MCF 10A (cell line): ENCODE results near the gene PACRG. TPM values are rescaled to one million over a fixed set of nuclear protein-coding genes. Genes with fewer than 3 reads are reported as not detected.

Experiments used
- BruUV-seq: library from RNA; stranded (reverse); fragments of 400-500 nt; replicated peaks from 2 replicates; lab custom pipeline; 2021; lab: Mats Ljungman, UMichigan
- CTCF ChIA-PET: fragments of 300-600 bp; sonication (Branson Sonifier 250); formaldehyde crosslinking; extraction: SDS; loops from one replicate; lab custom pipeline; 2021; ENCODE audit warnings: antibody characterized with exemption, inconsistent platforms; lab: Yijun Ruan, JAX
- POLR2A ChIA-PET: fragments of 300-600, 350-650 bp; sonication (Branson Sonifier 250); formaldehyde crosslinking; extraction: SDS; loops from one replicate; lab custom pipeline; 2020; ENCODE audit warnings: antibody characterized with exemption, inconsistent platforms; lab: Yijun Ruan, JAX
- DNase-seq: peaks from one replicate; pipeline ENCODE4 v3.0.0-alpha.2; 2018; ENCODE audit not compliant: unreplicated experiment
- H3K27ac Mint-ChIP-seq: one replicate; pipeline ENCODE4 v1.8.0; 2022; ENCODE audit warnings: mild to moderate bottlenecking, low read depth, mixed read lengths; ENCODE audit not compliant: unreplicated experiment
- H3K27me3 Mint-ChIP-seq: one replicate; pipeline ENCODE4 v1.8.0; 2022; ENCODE audit warnings: mixed read lengths; ENCODE audit not compliant: insufficient read depth, unreplicated experiment
- H3K36me3 Mint-ChIP-seq: one replicate; pipeline ENCODE4 v1.8.0; 2022; ENCODE audit warnings: mild to moderate bottlenecking, moderate library complexity, mixed read lengths; ENCODE audit not compliant: insufficient read depth, unreplicated experiment
- H3K4me1 Mint-ChIP-seq: one replicate; pipeline ENCODE4 v1.8.0; 2022; ENCODE audit warnings: mixed read lengths; ENCODE audit not compliant: insufficient read depth, unreplicated experiment
- H3K4me3 Mint-ChIP-seq: one replicate; pipeline ENCODE4 v1.8.0; 2022; ENCODE audit warnings: mild to moderate bottlenecking, moderate library complexity, mixed read lengths; ENCODE audit not compliant: unreplicated experiment
- H3K9me3 Mint-ChIP-seq: one replicate; pipeline ENCODE4 v1.8.0; 2022; ENCODE audit warnings: mixed read lengths; ENCODE audit not compliant: unreplicated experiment
- intact Hi-C: fragments of 100-400 bp; cut with micrococcal nuclease; formaldehyde crosslinking; loops from 2 replicates; pipeline ENCODE4 v1.14.1; 2022
- total RNA-seq: library from RNA; stranded (reverse); gene quantifications from 2 replicates; pipeline ENCODE4 v1.2.3, GENCODE V29; 2022
- TF ChIP-seq, protein P1 (sequence below): fragments of 200-600 bp; IDR thresholded peaks from one replicate; pipeline ENCODE4 v1.8.0; 2022; ENCODE audit warnings: antibody characterized with exemption, mild to moderate bottlenecking; ENCODE audit not compliant: unreplicated experiment

PACRG gene
- total RNA-seq, 1 experiment from 2014 or later = not detected

- TF ChIP-seq, protein P1, sequence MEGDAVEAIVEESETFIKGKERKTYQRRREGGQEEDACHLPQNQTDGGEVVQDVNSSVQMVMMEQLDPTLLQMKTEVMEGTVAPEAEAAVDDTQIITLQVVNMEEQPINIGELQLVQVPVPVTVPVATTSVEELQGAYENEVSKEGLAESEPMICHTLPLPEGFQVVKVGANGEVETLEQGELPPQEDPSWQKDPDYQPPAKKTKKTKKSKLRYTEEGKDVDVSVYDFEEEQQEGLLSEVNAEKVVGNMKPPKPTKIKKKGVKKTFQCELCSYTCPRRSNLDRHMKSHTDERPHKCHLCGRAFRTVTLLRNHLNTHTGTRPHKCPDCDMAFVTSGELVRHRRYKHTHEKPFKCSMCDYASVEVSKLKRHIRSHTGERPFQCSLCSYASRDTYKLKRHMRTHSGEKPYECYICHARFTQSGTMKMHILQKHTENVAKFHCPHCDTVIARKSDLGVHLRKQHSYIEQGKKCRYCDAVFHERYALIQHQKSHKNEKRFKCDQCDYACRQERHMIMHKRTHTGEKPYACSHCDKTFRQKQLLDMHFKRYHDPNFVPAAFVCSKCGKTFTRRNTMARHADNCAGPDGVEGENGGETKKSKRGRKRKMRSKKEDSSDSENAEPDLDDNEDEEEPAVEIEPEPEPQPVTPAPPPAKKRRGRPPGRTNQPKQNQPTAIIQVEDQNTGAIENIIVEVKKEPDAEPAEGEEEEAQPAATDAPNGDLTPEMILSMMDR = no peak
- H3K9me3 Mint-ChIP-seq = peaks cover 6% of the 10 kb centered on the region
- no peak overlapping the region for H3K27ac Mint-ChIP-seq
- ChIA-PET CTCF (interaction anchor here (0.7 kb wide), 1 partner anchor 637 kb away, joined by 3 read pairs; no protein-coding TSS in a partner anchor), POLR2A (interaction anchor here (1.1 kb wide), 1 partner anchor 38 kb away, joined by 3 read pairs; no protein-coding TSS in a partner anchor)
- BruUV-seq = no TSS peak
- intact Hi-C loops = no loop called here
- no peaks in the 10 kb centered on the region for H3K36me3 Mint-ChIP-seq
- H3K27me3 Mint-ChIP-seq = no peaks in the 10 kb centered on the region
- peaks cover 24% of the 10 kb centered on the region for H3K4me1 Mint-ChIP-seq
- H3K4me3 Mint-ChIP-seq = no peak overlapping the region
- DNase-seq = no peak
These were observed 624.4 kb downstream of the PACRG start for GRCh38 chr6:163352011-163352685.

DNA sequence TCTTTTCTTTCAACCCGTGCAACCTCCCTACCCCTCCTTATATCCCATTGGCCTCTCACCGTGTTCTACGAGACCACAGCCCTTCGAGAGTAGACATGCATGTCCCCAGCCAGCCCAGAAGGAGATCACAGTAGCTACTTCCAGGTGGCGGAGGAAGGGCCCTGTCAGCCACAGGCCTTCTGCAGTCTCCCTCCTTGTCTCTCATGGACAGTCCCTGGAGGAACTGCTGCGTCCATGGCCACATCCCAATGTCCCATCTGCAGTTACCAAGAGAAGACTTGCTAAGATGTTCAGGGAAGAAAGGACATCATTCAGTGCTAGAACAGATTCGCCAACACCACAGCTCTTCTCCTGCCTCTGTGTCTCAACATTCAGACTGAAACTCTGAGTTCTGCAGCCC, 625.2 kb downstream of the PACRG start:
- CTCF ChIA-PET = no interaction called here
- no peak for DNase-seq
- no TSS peak for BruUV-seq
- POLR2A ChIA-PET = interaction anchor here (0.7 to 1.1 kb wide), 2 partner anchors 37 to 797 kb away, joined by 3 read pairs; no protein-coding TSS in a partner anchor
- TF ChIP-seq, protein P1 = no peak
- intact Hi-C loops = no loop called here
- Mint-ChIP-seq H3K27ac (no peak overlapping the region), H3K9me3 (peaks cover 2% of the 10 kb centered on the region), H3K4me1 (peaks cover 20% of the 10 kb centered on the region), H3K4me3 (no peak overlapping the region), H3K27me3 (no peaks in the 10 kb centered on the region), H3K36me3 (no peaks in the 10 kb centered on the region)

DNA sequence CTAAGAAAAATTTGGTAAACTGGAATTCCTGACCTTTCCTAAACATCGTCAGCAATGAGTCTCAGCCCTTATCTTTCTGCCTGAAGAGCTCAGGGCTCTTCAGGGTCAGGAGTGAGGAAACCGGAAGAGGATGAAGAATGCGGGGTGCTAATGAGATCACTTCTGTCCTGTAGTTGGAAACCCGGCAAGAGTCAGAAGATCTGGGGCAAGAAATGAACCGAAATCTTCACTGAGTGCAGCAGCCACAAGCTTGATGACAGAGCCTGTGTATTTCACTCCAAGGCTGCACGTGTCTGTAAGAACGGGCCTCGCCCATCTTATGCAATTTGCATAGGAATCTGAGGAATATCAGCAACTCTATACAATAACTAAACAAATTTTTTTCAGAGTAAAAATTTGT, 626.3 kb downstream of the PACRG start:
- no peaks in the 10 kb centered on the region for H3K27me3 Mint-ChIP-seq
- no peaks in the 10 kb centered on the region for H3K9me3 Mint-ChIP-seq
- H3K4me1 Mint-ChIP-seq = peaks cover 20% of the 10 kb centered on the region
- intact Hi-C loops = loop anchor here (1.0 kb wide), 1 partner anchor 59 kb away; no protein-coding TSS in a partner anchor
- no peak overlapping the region for H3K4me3 Mint-ChIP-seq
- H3K36me3 Mint-ChIP-seq = no peaks in the 10 kb centered on the region
- ChIA-PET POLR2A (interaction anchor here (0.7 to 1.3 kb wide), 6 partner anchors 20 to 103 kb away, joined by 3 to 8 read pairs (median 3); no protein-coding TSS in a partner anchor), CTCF (interaction anchor here (0.6 to 1.1 kb wide), 2 partner anchors 447 to 1735 kb away, joined by 4 read pairs; no protein-coding TSS in a partner anchor)
- DNase-seq = peak; percentile 29
- H3K27ac Mint-ChIP-seq = no peak overlapping the region
- TF ChIP-seq, protein P1 = no peak
- BruUV-seq = no TSS peak

DNA sequence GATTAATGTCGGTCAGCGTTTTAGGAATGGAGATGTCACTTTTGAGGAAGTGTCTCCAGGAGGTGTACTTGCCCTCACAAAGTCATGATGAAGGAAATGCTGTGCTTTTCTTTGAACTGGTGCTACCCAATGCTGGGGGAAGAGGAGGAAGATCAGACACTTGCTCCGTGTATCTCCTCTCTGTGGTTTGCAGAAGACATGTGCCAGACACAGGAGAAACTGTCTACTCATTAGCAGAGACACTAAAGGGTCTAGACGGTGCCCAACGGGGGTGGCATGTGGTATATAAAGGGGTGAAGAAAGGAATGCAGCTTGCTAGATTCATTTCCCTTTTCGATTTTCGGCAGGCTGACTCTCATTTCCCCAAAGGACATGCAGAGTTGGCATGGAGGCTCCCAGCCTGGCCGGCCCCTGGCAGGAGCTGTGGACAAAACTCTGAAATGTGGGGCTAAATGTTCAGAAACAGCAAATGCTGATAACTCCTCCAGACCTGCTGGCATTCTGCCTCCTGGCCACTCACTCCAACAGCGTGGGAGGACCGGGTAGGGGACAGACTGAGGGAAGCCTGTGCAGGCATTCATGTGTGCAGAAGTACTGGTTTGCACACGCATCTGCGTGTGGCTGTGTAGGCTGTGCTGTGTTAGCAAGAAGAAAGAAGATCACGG, 627.1 kb downstream of the PACRG start:
- Mint-ChIP-seq H3K4me3 (no peak overlapping the region), H3K4me1 (peaks cover 20% of the 10 kb centered on the region), H3K9me3 (no peaks in the 10 kb centered on the region), H3K36me3 (no peaks in the 10 kb centered on the region), H3K27ac (no peak overlapping the region), H3K27me3 (no peaks in the 10 kb centered on the region)
- ChIA-PET POLR2A (interaction anchor here (0.7 to 1.3 kb wide), 5 partner anchors 37 to 102 kb away, joined by 3 to 8 read pairs (median 3); no protein-coding TSS in a partner anchor), CTCF (interaction anchor here (0.6 to 1.1 kb wide), 2 partner anchors 447 to 1572 kb away, joined by 3 to 4 read pairs; no protein-coding TSS in a partner anchor)
- DNase-seq = no peak
- intact Hi-C loops = loop anchor here (1.0 kb wide), 1 partner anchor 58 kb away; no protein-coding TSS in a partner anchor
- TF ChIP-seq, protein P1 = no peak
- BruUV-seq = no TSS peak
